Uterus (tissue), 2 donors: ENCODE data around the gene COPS8.

Experiments
- CTCF ChIP-seq, 4 experiments: fragments of 200-600 bp in 2 of 4; fragments of 450-650 bp in 2 of 4; sonication (generic) in 2 of 4; IDR thresholded peaks; one replicate each; pipeline ENCODE4 v1.5.1; 2016 to 2019; ENCODE audit warnings: antibody characterized with exemption in 4 of 4, mild to moderate bottlenecking in 2 of 4, moderate library complexity in 1 of 4
- POLR2A ChIP-seq, 2 donors: fragments of 450-650 bp; IDR thresholded peaks; one replicate each; pipeline ENCODE4 v1.6.1; 2016; ENCODE audit warnings: antibody characterized with exemption in 2 of 2, mild to moderate bottlenecking in 1 of 2, moderate library complexity in 1 of 2

- TF ChIP-seq CTCF (IDR thresholded peaks at IDR 0.05): no peak
- no peak for TF ChIP-seq POLR2A (IDR thresholded peaks at IDR 0.05)
Measured at GRCh38 chr2:237136824-237137223, 51.1 kb downstream of the COPS8 start.
